ENCODE results near the gene CRACR2A. TPM values are rescaled to one million over a fixed set of nuclear protein-coding genes. Genes with fewer than 3 reads are reported as not detected.

CRACR2A gene
- total RNA-seq, 4 donors from 2014 or later, result 0.47 to 1.7 (median 1.1) TPM

GRCh38 chr12:3613641-3614395 lies 139.1 kb downstream of the CRACR2A start:
- intact Hi-C loops (cut with DNase I; ENCODE audit: low total_unique reads) (no loop called here), in situ Hi-C loops (cut with MboI; ENCODE audit: low sequenced_read_pairs in 4 of 4) (no loop called here)

GRCh38 chr12:3611860-3612703 lies 140.8 kb downstream of the CRACR2A start:
- Histone ChIP-seq H3K9me3 (no peaks in the 10 kb centered on the region), H3K27ac (peak overlapping the region; percentile 32 to 67 (median 50)), H3K27me3 (no peaks in the 10 kb centered on the region), H3K4me1 (peaks cover 21 to 22% of the 10 kb centered on the region in 2 donors), H3K4me3 (no peak overlapping the region), H3K36me3 (no peaks in the 10 kb centered on the region)
- peak in 1 of 2 donors; percentile 31 for DNase-seq
- ATAC-seq, result peak; percentile 77 to 85
- TF ChIP-seq POLR2A (IDR thresholded peaks at IDR 0.05) (no peak), CTCF (IDR thresholded peaks at IDR 0.05 in 4 of 5, conservative IDR thresholded peaks at IDR 0.05 in 1 of 5) (no peak)
- intact Hi-C loops (cut with DNase I; ENCODE audit: low total_unique reads) (no loop called here), in situ Hi-C loops (cut with MboI; ENCODE audit: low sequenced_read_pairs in 4 of 4) (no loop called here)

More at GRCh38 chr12:3613641-3614395, 139.1 kb downstream of the CRACR2A start:
- H3K4me3 ChIP-seq, result no peak overlapping the region
- H3K9me3 ChIP-seq, result no peaks in the 10 kb centered on the region
- H3K27ac ChIP-seq, result no peak overlapping the region
- DNase-seq, result no peak
- peaks cover 12 to 13% of the 10 kb centered on the region in 2 donors for H3K4me1 ChIP-seq
- H3K27me3 ChIP-seq, result no peaks in the 10 kb centered on the region
- H3K36me3 ChIP-seq, result no peaks in the 10 kb centered on the region
- ATAC-seq, result peak in 1 of 2 donors; percentile 31
- no peak for TF ChIP-seq POLR2A (IDR thresholded peaks at IDR 0.05)
- no peak for TF ChIP-seq CTCF (IDR thresholded peaks at IDR 0.05 in 4 of 5, conservative IDR thresholded peaks at IDR 0.05 in 1 of 5)

- Histone ChIP-seq H3K27ac (no peak overlapping the region), H3K9me3 (no peaks in the 10 kb centered on the region), H3K4me1 (peaks cover 28 to 32% of the 10 kb centered on the region in 2 donors), H3K27me3 (no peaks in the 10 kb centered on the region), H3K4me3 (no peak overlapping the region), H3K36me3 (no peaks in the 10 kb centered on the region)
- in situ Hi-C loops (cut with MboI; ENCODE audit: low sequenced_read_pairs in 4 of 4), result no loop called here
- intact Hi-C loops (cut with DNase I; ENCODE audit: low total_unique reads), result loop anchor here (5.0 kb wide), 1 partner anchor 76 kb away; no protein-coding TSS in a partner anchor
- DNase-seq (no peak), ATAC-seq (no peak)
- TF ChIP-seq CTCF (IDR thresholded peaks at IDR 0.05 in 4 of 5, conservative IDR thresholded peaks at IDR 0.05 in 1 of 5) (no peak), POLR2A (IDR thresholded peaks at IDR 0.05) (no peak)
Measured at GRCh38 chr12:3607821-3608220, 145.1 kb downstream of the CRACR2A start.

GRCh38 chr12:3607039-3607720 lies 145.7 kb downstream of the CRACR2A start:
- no peaks in the 10 kb centered on the region for H3K9me3 ChIP-seq
- ATAC-seq (no peak), DNase-seq (no peak)
- no peaks in the 10 kb centered on the region for H3K36me3 ChIP-seq
- peaks cover 28 to 32% of the 10 kb centered on the region in 2 donors for H3K4me1 ChIP-seq
- TF ChIP-seq CTCF (IDR thresholded peaks at IDR 0.05 in 4 of 5, conservative IDR thresholded peaks at IDR 0.05 in 1 of 5) (no peak), POLR2A (IDR thresholded peaks at IDR 0.05) (no peak)
- no peaks in the 10 kb centered on the region for H3K27me3 ChIP-seq
- in situ Hi-C loops (cut with MboI; ENCODE audit: low sequenced_read_pairs in 4 of 4), result no loop called here
- intact Hi-C loops (cut with DNase I; ENCODE audit: low total_unique reads), result loop anchor here (5.0 kb wide), 1 partner anchor 75 kb away; no protein-coding TSS in a partner anchor
- H3K27ac ChIP-seq, result no peak overlapping the region
- H3K4me3 ChIP-seq, result no peak overlapping the region
